ENCODE data around the gene SLC6A8. TPM values are rescaled to one million over a fixed set of nuclear protein-coding genes. Genes with fewer than 3 reads are reported as not detected.
A peak's percentile ranks its signal among the peaks of the same experiment; 100 is the strongest.

Gene SLC6A8
- total RNA-seq, 4 donors from 2014 or later, result 19.5 to 36.2 (median 25.4) TPM

DNA sequence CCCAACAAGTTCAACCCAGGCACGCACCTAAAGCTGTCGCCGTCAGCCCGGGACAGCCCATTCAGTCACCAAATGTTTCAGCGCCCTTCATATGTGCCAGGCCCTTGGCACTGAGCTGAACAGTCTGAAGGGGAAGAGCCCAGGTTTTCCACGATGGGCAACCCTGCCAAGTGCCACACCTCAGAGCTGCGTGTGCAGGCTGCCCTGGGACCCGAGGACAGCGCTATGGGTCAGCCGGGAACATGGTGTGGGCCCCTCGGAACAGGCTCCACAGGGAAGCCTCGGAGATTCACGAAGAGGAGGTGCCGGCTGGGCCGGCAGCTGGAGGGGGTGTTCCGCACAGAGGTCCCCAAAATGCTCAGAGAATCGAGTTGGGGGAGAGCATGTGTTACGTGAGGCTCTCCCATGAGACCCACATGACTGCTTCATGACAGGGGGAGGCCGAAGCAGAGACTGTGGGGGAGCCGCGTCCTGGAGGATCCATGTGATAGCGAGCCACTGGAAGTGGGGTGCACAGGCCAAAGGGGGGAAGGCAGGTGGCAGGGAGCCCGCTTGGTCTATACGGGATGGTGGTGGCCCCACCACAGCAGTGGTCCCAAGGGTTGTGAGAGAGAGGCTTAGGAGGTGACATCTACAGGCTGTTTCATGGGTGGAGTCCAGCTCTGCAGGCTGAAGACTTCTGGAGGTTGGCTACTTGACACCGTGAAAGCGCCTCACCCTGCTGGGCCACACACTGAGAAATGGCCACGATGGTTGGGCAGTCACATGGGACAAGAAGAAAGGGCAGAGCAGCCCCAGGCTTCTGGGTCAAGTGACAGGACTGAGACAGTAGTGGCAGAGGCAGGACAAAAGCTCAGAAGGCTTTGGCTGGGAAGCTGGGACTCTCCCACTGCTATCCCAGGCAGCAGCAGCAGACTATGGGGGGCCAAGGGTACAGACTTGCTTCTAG is 22.3 kb downstream of the SLC6A8 start:
- H3K27me3 ChIP-seq, result no peaks in the 10 kb centered on the region
- H3K27ac ChIP-seq, result no peak overlapping the region
- peaks cover 0 to 64% (median 0%) of the 10 kb centered on the region in 3 donors for H3K36me3 ChIP-seq
- intact Hi-C loops (cut with DNase I), result no loop called here
- no peaks in the 10 kb centered on the region for H3K9me3 ChIP-seq
- 78 to 84% methylated on average over 4 to 24 of the region's 27 CpGs for WGBS, 2 donors
- no peak for DNase-seq
- H3K4me3 ChIP-seq, result no peak overlapping the region
- H3K4me1 ChIP-seq, result peaks cover 4 to 42% (median 5%) of the 10 kb centered on the region in 3 donors
- TF ChIP-seq CTCF (IDR thresholded peaks at IDR 0.05), result no peak
- no peak for TF ChIP-seq POLR2A (IDR thresholded peaks at IDR 0.05)

GRCh38 chrX:153714256-153714655 is 26.5 kb downstream of the SLC6A8 start:
- no peaks in the 10 kb centered on the region for H3K27me3 ChIP-seq
- no peak for TF ChIP-seq CTCF (IDR thresholded peaks at IDR 0.05)
- no peak for TF ChIP-seq POLR2A (IDR thresholded peaks at IDR 0.05)
- no peak for DNase-seq
- H3K4me3 ChIP-seq, result no peak overlapping the region
- H3K4me1 ChIP-seq, result peaks cover 0 to 11% (median 0%) of the 10 kb centered on the region in 3 donors
- WGBS, 2 donors, result 68 to 86% methylated on average over 3 of the region's 3 CpGs
- H3K9me3 ChIP-seq, result no peaks in the 10 kb centered on the region
- no peak overlapping the region for H3K27ac ChIP-seq
- peaks cover 0 to 97% (median 0%) of the 10 kb centered on the region in 3 donors for H3K36me3 ChIP-seq
- intact Hi-C loops (cut with DNase I), result no loop called here

- Histone ChIP-seq H3K27ac (no peak overlapping the region), H3K27me3 (no peaks in the 10 kb centered on the region), H3K4me3 (no peak overlapping the region), H3K36me3 (peaks cover 0 to 85% (median 0%) of the 10 kb centered on the region in 3 donors), H3K4me1 (peaks cover 0 to 34% (median 0%) of the 10 kb centered on the region in 3 donors), H3K9me3 (no peaks in the 10 kb centered on the region)
- intact Hi-C loops (cut with DNase I), result no loop called here
- 92 to 95% methylated on average over 7 to 8 of the region's 9 CpGs for WGBS, 2 donors
- DNase-seq, result no peak
- no peak for TF ChIP-seq POLR2A (IDR thresholded peaks at IDR 0.05)
- no peak for TF ChIP-seq CTCF (IDR thresholded peaks at IDR 0.05)
These were observed 29.7 kb downstream of the SLC6A8 start for GRCh38 chrX:153717445-153717844.

DNA sequence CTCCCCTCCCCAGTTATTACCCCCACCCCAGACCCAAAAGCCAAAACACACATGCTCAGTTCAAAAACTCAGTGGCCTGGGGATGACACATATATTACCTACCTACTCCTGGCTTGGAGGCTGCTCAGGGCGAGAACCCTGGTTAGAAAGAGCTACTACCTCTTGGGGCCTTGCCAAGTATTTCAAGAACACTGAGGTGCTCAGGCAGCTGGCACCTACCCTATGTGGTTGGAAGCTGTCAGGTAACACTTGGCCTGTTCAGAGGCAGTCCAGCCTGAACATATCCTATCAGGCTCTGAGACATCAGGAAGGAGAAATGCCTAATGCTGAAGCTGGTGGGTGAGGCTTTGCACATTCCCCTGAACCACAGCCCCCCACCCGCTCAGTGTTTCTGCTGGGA is 31.5 kb downstream of the SLC6A8 start:
- H3K9me3 ChIP-seq, result no peaks in the 10 kb centered on the region
- H3K4me1 ChIP-seq, result peaks cover 0 to 42% (median 6%) of the 10 kb centered on the region in 3 donors
- intact Hi-C loops (cut with DNase I), result no loop called here
- H3K27me3 ChIP-seq, result no peaks in the 10 kb centered on the region
- no peak overlapping the region for H3K4me3 ChIP-seq
- TF ChIP-seq CTCF (IDR thresholded peaks at IDR 0.05), result no peak
- TF ChIP-seq POLR2A (IDR thresholded peaks at IDR 0.05), result no peak
- WGBS, 2 donors, result 55% methylated on average over 2 of the region's 2 CpGs; no CpG with 5 or more reads in 1 of the 2 donors
- no peak for DNase-seq
- H3K27ac ChIP-seq, result peak overlapping the region in 1 of 4 donors; percentile 28
- peaks cover 0 to 68% (median 0%) of the 10 kb centered on the region in 3 donors for H3K36me3 ChIP-seq

DNA sequence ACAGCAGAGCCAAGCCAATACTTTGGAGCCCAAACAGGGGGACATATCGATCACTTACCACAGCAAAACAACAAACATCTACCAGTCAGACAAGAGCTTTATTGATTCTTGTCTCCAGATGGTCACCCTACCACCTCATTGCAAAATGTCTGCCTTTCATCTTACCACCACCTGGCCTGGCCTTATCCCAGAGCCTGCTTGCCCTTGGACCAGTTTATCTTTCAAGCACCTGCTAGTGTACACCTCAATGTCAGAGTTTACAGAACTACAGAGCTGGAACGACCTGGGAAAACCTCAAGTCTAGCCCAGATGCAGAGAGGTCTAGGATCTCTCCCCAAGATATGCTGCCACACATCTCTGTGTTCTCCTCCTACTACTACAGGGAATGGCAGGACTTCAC is 32.0 kb downstream of the SLC6A8 start:
- H3K27ac ChIP-seq, result peak overlapping the region in 1 of 4 donors; percentile 28
- no peaks in the 10 kb centered on the region for H3K27me3 ChIP-seq
- H3K4me1 ChIP-seq, result peaks cover 0 to 43% (median 6%) of the 10 kb centered on the region in 3 donors
- H3K36me3 ChIP-seq, result peaks cover 0 to 64% (median 0%) of the 10 kb centered on the region in 3 donors
- TF ChIP-seq POLR2A (IDR thresholded peaks at IDR 0.05) (no peak), CTCF (IDR thresholded peaks at IDR 0.05) (no peak)
- no peak overlapping the region for H3K4me3 ChIP-seq
- H3K9me3 ChIP-seq, result no peaks in the 10 kb centered on the region
- 55 to 67% methylated on average over 1 to 2 of the region's 2 CpGs for WGBS, 2 donors
- intact Hi-C loops (cut with DNase I), result no loop called here
- DNase-seq, result no peak
